ENCODE data around the gene FANK1. TPM values are rescaled to one million over a fixed set of nuclear protein-coding genes. Genes with fewer than 3 reads are reported as not detected.

Gene FANK1
- total RNA-seq, 1 donor from 2014 or later = 3.3 TPM

- Mint-ChIP-seq H3K4me1 (ENCODE audit: low read depth) (peaks cover 13% of the 10 kb centered on the region), H3K9me3 (ENCODE audit: low read depth) (no peaks in the 10 kb centered on the region), H3K36me3 (ENCODE audit: low read depth) (peaks cover 4% of the 10 kb centered on the region), H3K4me3 (ENCODE audit: unreplicated experiment) (no peak overlapping the region), H3K27ac (ENCODE audit: unreplicated experiment) (no peak overlapping the region), H3K27me3 (ENCODE audit: low read depth) (no peaks in the 10 kb centered on the region)
- no peak for DNase-seq (ENCODE audit: low spot score)
- TF ChIP-seq CTCF (IDR thresholded peaks at IDR 0.05) = no peak
These were observed 105.2 kb downstream of the FANK1 start for GRCh38 chr10:126001576-126001975.

GRCh38 chr10:126004752-126005151 is 108.4 kb downstream of the FANK1 start:
- no peaks in the 10 kb centered on the region for H3K36me3 Mint-ChIP-seq (ENCODE audit: low read depth)
- H3K9me3 Mint-ChIP-seq (ENCODE audit: low read depth) = no peaks in the 10 kb centered on the region
- no peaks in the 10 kb centered on the region for H3K27me3 Mint-ChIP-seq (ENCODE audit: low read depth)
- no peak for TF ChIP-seq CTCF (IDR thresholded peaks at IDR 0.05)
- H3K4me1 Mint-ChIP-seq (ENCODE audit: low read depth) = peaks cover 21% of the 10 kb centered on the region
- DNase-seq (ENCODE audit: low spot score) = no peak
- no peak overlapping the region for H3K27ac Mint-ChIP-seq (ENCODE audit: unreplicated experiment)
- H3K4me3 Mint-ChIP-seq (ENCODE audit: unreplicated experiment) = no peak overlapping the region

GRCh38 chr10:126006264-126006663 is 109.9 kb downstream of the FANK1 start:
- H3K9me3 Mint-ChIP-seq (ENCODE audit: low read depth) = peaks cover 3% of the 10 kb centered on the region
- TF ChIP-seq CTCF (IDR thresholded peaks at IDR 0.05) = no peak
- H3K36me3 Mint-ChIP-seq (ENCODE audit: low read depth) = no peaks in the 10 kb centered on the region
- H3K27ac Mint-ChIP-seq (ENCODE audit: unreplicated experiment) = no peak overlapping the region
- H3K4me1 Mint-ChIP-seq (ENCODE audit: low read depth) = peaks cover 19% of the 10 kb centered on the region
- no peaks in the 10 kb centered on the region for H3K27me3 Mint-ChIP-seq (ENCODE audit: low read depth)
- DNase-seq (ENCODE audit: low spot score) = no peak
- H3K4me3 Mint-ChIP-seq (ENCODE audit: unreplicated experiment) = no peak overlapping the region

GRCh38 chr10:126006906-126007305 is 110.5 kb downstream of the FANK1 start:
- no peak for DNase-seq (ENCODE audit: low spot score)
- Mint-ChIP-seq H3K4me1 (ENCODE audit: low read depth) (peaks cover 13% of the 10 kb centered on the region), H3K36me3 (ENCODE audit: low read depth) (peaks cover under 1% of the 10 kb centered on the region), H3K27ac (ENCODE audit: unreplicated experiment) (no peak overlapping the region), H3K4me3 (ENCODE audit: unreplicated experiment) (no peak overlapping the region), H3K9me3 (ENCODE audit: low read depth) (peaks cover 3% of the 10 kb centered on the region), H3K27me3 (ENCODE audit: low read depth) (no peaks in the 10 kb centered on the region)
- no peak for TF ChIP-seq CTCF (IDR thresholded peaks at IDR 0.05)

- DNase-seq (ENCODE audit: low spot score) = no peak
- Mint-ChIP-seq H3K36me3 (ENCODE audit: low read depth) (peaks cover 7% of the 10 kb centered on the region), H3K9me3 (ENCODE audit: low read depth) (peaks cover 3% of the 10 kb centered on the region), H3K4me1 (ENCODE audit: low read depth) (peaks cover 36% of the 10 kb centered on the region), H3K4me3 (ENCODE audit: unreplicated experiment) (no peak overlapping the region), H3K27ac (ENCODE audit: unreplicated experiment) (no peak overlapping the region), H3K27me3 (ENCODE audit: low read depth) (no peaks in the 10 kb centered on the region)
- TF ChIP-seq CTCF (IDR thresholded peaks at IDR 0.05) = no peak
These were observed 113.3 kb downstream of the FANK1 start for GRCh38 chr10:126009650-126010049.

Measured in chondrocyte (in vitro differentiated cells).